Ishikawa (cell line): ENCODE results near the gene MTMR10.

Experiments
- CREB1 ChIP-seq: IDR thresholded peaks from 2 replicates; pipeline ENCODE4 v1.6.1; 2012; ENCODE audit warnings: low read depth
- FOXM1 ChIP-seq: IDR thresholded peaks from 2 replicates; pipeline ENCODE4 v1.6.1; 2012; ENCODE audit warnings: low read depth, borderline replicate concordance
- TCF12 ChIP-seq: IDR thresholded peaks from 2 replicates; pipeline ENCODE4 v1.6.1; 2012; ENCODE audit warnings: low read depth

DNA sequence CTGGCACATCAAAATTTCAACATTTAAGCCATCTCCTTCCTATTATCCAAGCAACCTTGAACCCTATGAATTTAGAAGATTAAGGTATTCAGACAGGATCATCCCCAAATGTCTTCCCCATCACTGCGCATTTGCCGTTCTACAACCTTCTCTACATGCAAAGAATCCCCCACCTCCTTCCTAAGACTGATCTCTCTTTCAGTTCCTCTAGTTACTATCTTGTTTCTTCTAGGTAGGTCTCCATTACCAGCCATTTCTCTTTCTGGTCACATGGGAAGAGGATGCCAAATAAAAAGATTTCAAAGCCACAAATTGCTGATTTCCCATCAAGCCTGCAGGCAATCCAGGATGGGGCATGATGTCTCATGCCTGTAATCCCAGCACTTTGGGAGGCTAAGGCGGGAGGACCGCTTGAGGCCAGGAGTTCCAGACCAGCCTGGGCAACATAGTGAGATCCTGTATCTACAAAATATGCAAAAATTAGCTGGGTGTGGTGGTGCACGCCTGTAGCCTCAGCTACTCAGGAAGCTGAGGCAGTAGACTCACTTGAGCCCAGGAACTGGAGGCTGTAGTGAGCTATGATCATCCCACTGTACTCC, 29.7 kb upstream of the MTMR10 start:
- TF ChIP-seq TCF12 (no peak), FOXM1 (no peak), CREB1 (no peak)
